ENCODE measurements around the gene HDLBP.

DNA sequence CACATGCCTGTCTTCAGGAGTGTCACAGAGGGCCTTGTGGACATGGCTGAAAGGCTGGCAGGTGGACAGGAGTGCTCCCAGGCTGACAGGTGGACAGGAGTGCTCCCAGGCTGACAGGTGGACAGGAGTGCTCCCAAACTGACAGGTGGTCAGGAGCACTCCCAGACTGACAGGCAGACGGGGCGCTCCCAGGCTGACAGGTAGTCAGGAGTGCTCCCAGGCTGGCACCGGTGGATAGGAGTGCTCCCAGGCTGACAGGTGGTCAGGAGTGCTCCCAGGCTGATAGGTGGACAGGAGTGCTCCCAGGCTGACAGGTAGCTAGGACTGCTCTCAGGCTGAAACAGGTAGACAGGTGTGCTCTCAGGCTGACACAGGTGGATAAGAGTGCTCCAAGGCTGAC is 110.4 kb downstream of the HDLBP start:
- TF ChIP-seq, protein P1, sequence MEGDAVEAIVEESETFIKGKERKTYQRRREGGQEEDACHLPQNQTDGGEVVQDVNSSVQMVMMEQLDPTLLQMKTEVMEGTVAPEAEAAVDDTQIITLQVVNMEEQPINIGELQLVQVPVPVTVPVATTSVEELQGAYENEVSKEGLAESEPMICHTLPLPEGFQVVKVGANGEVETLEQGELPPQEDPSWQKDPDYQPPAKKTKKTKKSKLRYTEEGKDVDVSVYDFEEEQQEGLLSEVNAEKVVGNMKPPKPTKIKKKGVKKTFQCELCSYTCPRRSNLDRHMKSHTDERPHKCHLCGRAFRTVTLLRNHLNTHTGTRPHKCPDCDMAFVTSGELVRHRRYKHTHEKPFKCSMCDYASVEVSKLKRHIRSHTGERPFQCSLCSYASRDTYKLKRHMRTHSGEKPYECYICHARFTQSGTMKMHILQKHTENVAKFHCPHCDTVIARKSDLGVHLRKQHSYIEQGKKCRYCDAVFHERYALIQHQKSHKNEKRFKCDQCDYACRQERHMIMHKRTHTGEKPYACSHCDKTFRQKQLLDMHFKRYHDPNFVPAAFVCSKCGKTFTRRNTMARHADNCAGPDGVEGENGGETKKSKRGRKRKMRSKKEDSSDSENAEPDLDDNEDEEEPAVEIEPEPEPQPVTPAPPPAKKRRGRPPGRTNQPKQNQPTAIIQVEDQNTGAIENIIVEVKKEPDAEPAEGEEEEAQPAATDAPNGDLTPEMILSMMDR (IDR thresholded peaks at IDR 0.05), result no peak
- TF ChIP-seq POLR2A (IDR thresholded peaks at IDR 0.05), result no peak
